HepG2 (cell line): ENCODE data around the gene WIPF3. TPM values are rescaled to one million over a fixed set of nuclear protein-coding genes. Genes with fewer than 3 reads are reported as not detected.
A peak's percentile ranks its signal among the peaks of the same experiment; 100 is the strongest.

Source experiments
- ATAC-seq: fragments of 200-7000 bp; cut with Tn5 transposase; 3 replicates; pipeline ENCODE4 v1.9.1; 2020; ENCODE audit warnings: mild to moderate bottlenecking, moderate library complexity
- Bru-seq: library from RNA; stranded (reverse); fragments of 400-500 nt; gene quantifications from one replicate; lab custom pipeline; 2021; lab: Mats Ljungman, UMichigan
- BruChase-seq, 2 experiments: library from RNA; stranded (reverse); fragments of 400-500 nt; gene quantifications; one replicate each; lab custom pipeline; 2021; lab: Mats Ljungman, UMichigan
- BruUV-seq: library from RNA; stranded (reverse); fragments of 400-500 nt; replicated peaks from 2 replicates; lab custom pipeline; 2021; lab: Mats Ljungman, UMichigan
- CTCF ChIA-PET: fragments of 300-600 bp; formaldehyde crosslinking; extraction: SDS; loops from one replicate; lab custom pipeline; 2021; ENCODE audit warnings: low total read pairs, inconsistent platforms, low intra/inter-chr PET ratio; lab: Yijun Ruan, JAX
- POLR2A ChIA-PET: fragments of 350-600 bp; sonication (Branson Sonifier 250); formaldehyde crosslinking; loops from one replicate; lab custom pipeline; 2020; ENCODE audit warnings: antibody characterized with exemption, inconsistent platforms; lab: Yijun Ruan, JAX
- DNase-seq: peaks from one replicate; pipeline ENCODE4 v3.0.0-alpha.2; 2015; ENCODE audit warnings: low spot score
- FAIRE-seq: peaks from 3 replicates; lab custom pipeline; 2011; peaks lifted over from hg19 to GRCh38; lab: Jason Lieb, UNC
- H2AFZ ChIP-seq: one replicate; pipeline ENCODE4 v1.6.1; 2011; ENCODE audit warnings: low read length, inconsistent platforms
- H3K27ac ChIP-seq: fragments of 300-600 bp; 3 replicates; pipeline ENCODE4 v1.8.0; 2011; ENCODE audit warnings: mixed run types, mild to moderate bottlenecking, mixed read lengths, low read length, inconsistent platforms; ENCODE audit not compliant: insufficient read depth; ENCODE audit errors: extremely low read length
- H3K27me3 ChIP-seq, 2 experiments: fragments of 200-600 bp in 1 of 2; 2 replicates in 1 of 2; 3 replicates in 1 of 2; pipeline versions ENCODE4 v1.6.0 to v1.8.0; 2011; ENCODE audit warnings: low read length in 2 of 2, mild to moderate bottlenecking in 2 of 2, moderate library complexity in 2 of 2, inconsistent platforms in 1 of 2; ENCODE audit not compliant: insufficient read depth in 2 of 2, control insufficient read depth in 1 of 2
- H3K36me3 ChIP-seq, 2 experiments: fragments of 200-600 bp in 1 of 2; replicated peaks in 1 of 2; 2 replicates in 1 of 2; 3 replicates in 1 of 2; pipeline versions ENCODE4 v1.5.1 to v1.8.0; 2011; ENCODE audit warnings: low read length in 2 of 2, inconsistent platforms in 1 of 2; ENCODE audit not compliant: insufficient read depth in 2 of 2, control insufficient read depth in 1 of 2
- H3K4me1 ChIP-seq: 2 replicates; pipeline ENCODE4 v1.5.1; 2012; ENCODE audit warnings: low read length, inconsistent platforms; ENCODE audit not compliant: insufficient read depth
- H3K4me2 ChIP-seq: 2 replicates; pipeline ENCODE4 v1.6.0; 2011; ENCODE audit warnings: low read depth, low read length, inconsistent platforms
- H3K4me3 ChIP-seq, 3 experiments: fragments of 200-600 bp in 1 of 3; sonication (generic), shearing (Covaris generic) in 1 of 3; replicated peaks in 1 of 3; 2 replicates each; pipeline ENCODE4 v1.5.1; 2011 to 2016; ENCODE audit warnings: low read length in 3 of 3, inconsistent platforms in 2 of 3, low read depth in 2 of 3, mild to moderate bottlenecking in 2 of 3, control low read depth in 1 of 3, mixed read lengths in 1 of 3; ENCODE audit not compliant: insufficient read depth in 1 of 3
- H3K79me2 ChIP-seq: one replicate; pipeline ENCODE4 v1.6.1; 2011; ENCODE audit warnings: low read length, inconsistent platforms; ENCODE audit not compliant: insufficient read depth
- H3K9ac ChIP-seq: 2 replicates; pipeline ENCODE4 v1.6.0; 2011; ENCODE audit warnings: mild to moderate bottlenecking, low read depth, low read length, inconsistent platforms; ENCODE audit not compliant: insufficient read depth
- H3K9me3 ChIP-seq: 2 replicates; pipeline ENCODE4 v1.5.1; 2012; ENCODE audit warnings: mild to moderate bottlenecking, low read length
- H4K20me1 ChIP-seq: 2 replicates; pipeline ENCODE4 v1.6.0; 2011; ENCODE audit warnings: inconsistent platforms, mild to moderate bottlenecking, low read length, moderate library complexity; ENCODE audit not compliant: insufficient read depth
- HNF4A ChIP-seq: sonication (generic); formaldehyde crosslinking; IDR thresholded peaks from 2 replicates; pipeline ENCODE4 v1.4.0; 2020; ENCODE audit warnings: missing genetic modification reagents
- HNRNPLL ChIP-seq: fragments of 200-400 bp; formaldehyde crosslinking; IDR thresholded peaks from 2 replicates; pipeline ENCODE4 v1.6.1; 2017; ENCODE audit warnings: mild to moderate bottlenecking, low read depth, low read length; ENCODE audit not compliant: poor library complexity, severe bottlenecking
- PAX8 ChIP-seq: sonication (generic); formaldehyde crosslinking; IDR thresholded peaks from 2 replicates; pipeline ENCODE4 v1.8.0; 2022; ENCODE audit warnings: mild to moderate bottlenecking, missing genetic modification reagents, borderline replicate concordance
- XRCC5 ChIP-seq: fragments of 200-400 bp; formaldehyde crosslinking; optimal IDR thresholded peaks from 2 replicates; pipeline ENCODE3; 2017; ENCODE audit warnings: mild to moderate bottlenecking, low read length
- ZFY ChIP-seq: sonication (generic); formaldehyde crosslinking; IDR thresholded peaks from 2 replicates; pipeline ENCODE4 v1.4.0; 2020; ENCODE audit warnings: missing genetic modification reagents
- ZNF766 ChIP-seq: sonication (generic); formaldehyde crosslinking; IDR thresholded peaks from 2 replicates; pipeline ENCODE4 v1.5.0; 2020; ENCODE audit warnings: missing genetic modification reagents, borderline replicate concordance
- WGBS: methylation state at CpG from one replicate; pipeline ENCODE4 v1.1.6; 2017; ENCODE audit warnings: low lambda C conversion rate; 5-methylcytosine and 5-hydroxymethylcytosine counted together
- in situ Hi-C: cut with HindIII; loops from 2 replicates; pipeline ENCODE4 v1.10.0; 2017; ENCODE audit warnings: low pct_unique_long_range_greater_than_20kb; ENCODE audit not compliant: extremely low pct_ligation_motif_present
- intact Hi-C: fragments of 100-400 bp; cut with micrococcal nuclease; formaldehyde crosslinking; loops from one replicate; pipeline ENCODE4 v1.10.0; 2022; ENCODE audit not compliant: unreplicated experiment
- long read RNA-seq, 2 experiments: library from RNA in 1 of 2; library from polyadenylated mRNA in 1 of 2; stranded (forward) in 1 of 2; unstranded in 1 of 2; transcript quantifications; one replicate each; pipeline ENCODE4 v2.0.0, GENCODE V29; 2019 to 2022
- polyA minus RNA-seq, 3 experiments: library from RNA; depleted of rRNA, polyadenylated mRNA; stranded (reverse); fragments of >200 nt; gene quantifications; 2 replicates each; pipeline ENCODE4 v1.2.3, GENCODE V29; 2011; ENCODE audit warnings: low replicate concordance in 1 of 3
- polyA plus RNA-seq, 8 experiments: library from polyadenylated mRNA; depleted of rRNA in 3 of 8; stranded (reverse) in 7 of 8; unstranded in 1 of 8; fragments of >200 nt; fragmentation: Illumina TruSeq in 4 of 8; extraction: Trizol in 4 of 8; gene quantifications; 2 replicates each; pipeline versions ENCODE4 v1.2.1 to v1.2.3, GENCODE V29; 2011 to 2016; ENCODE audit warnings: low read depth in 4 of 8, missing spikeins in 1 of 8, mixed read lengths in 1 of 8; ENCODE audit not compliant: insufficient read depth in 1 of 8
- total RNA-seq, 5 experiments: library from RNA; depleted of rRNA; stranded (reverse); fragments of >200 nt; fragmentation: Illumina TruSeq; extraction: Trizol; gene quantifications; 2 replicates each; pipeline ENCODE4 v1.2.3, GENCODE V29; 2016; ENCODE audit warnings: low read depth in 1 of 5
- TF ChIP-seq, protein P1 (sequence below), 2 experiments: sonication (generic) in 1 of 2; formaldehyde crosslinking in 1 of 2; IDR thresholded peaks; 2 replicates each; pipeline versions ENCODE4 v1.5.1 to v1.6.1; 2011 to 2020; ENCODE audit warnings: borderline replicate concordance in 1 of 2, low read depth in 1 of 2, low read length in 1 of 2, mild to moderate bottlenecking in 1 of 2, missing genetic modification reagents in 1 of 2, moderate library complexity in 1 of 2
- TF ChIP-seq, protein P2 (sequence below): sonication (generic); formaldehyde crosslinking; IDR thresholded peaks from 2 replicates; pipeline ENCODE4 v1.4.0; 2020; ENCODE audit warnings: mild to moderate bottlenecking, missing genetic modification reagents
- TF ChIP-seq, protein P3 (sequence below): IDR thresholded peaks from 2 replicates; pipeline ENCODE4 v1.6.1; 2012; ENCODE audit warnings: inconsistent platforms
- TF ChIP-seq, protein P4 (sequence below): sonication (generic); formaldehyde crosslinking; IDR thresholded peaks from 2 replicates; pipeline ENCODE4 v1.8.0; 2022; ENCODE audit warnings: low read depth, missing genetic modification reagents

WIPF3 gene, protein sequence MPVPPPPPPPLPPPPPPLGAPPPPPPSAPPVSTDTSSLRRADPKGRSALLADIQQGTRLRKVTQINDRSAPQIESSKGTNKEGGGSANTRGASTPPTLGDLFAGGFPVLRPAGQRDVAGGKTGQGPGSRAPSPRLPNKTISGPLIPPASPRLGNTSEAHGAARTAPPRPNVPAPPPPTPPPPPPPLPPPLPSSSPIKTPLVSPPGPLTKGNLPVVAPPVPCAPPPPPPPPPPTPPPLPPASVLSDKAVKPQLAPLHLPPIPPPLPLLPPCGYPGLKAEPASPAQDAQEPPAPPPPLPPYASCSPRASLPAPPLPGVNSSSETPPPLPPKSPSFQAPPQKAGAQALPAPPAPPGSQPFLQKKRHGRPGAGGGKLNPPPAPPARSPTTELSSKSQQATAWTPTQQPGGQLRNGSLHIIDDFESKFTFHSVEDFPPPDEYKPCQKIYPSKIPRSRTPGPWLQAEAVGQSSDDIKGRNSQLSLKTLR
- total RNA-seq (2016; rRNA removed; fragmentation: Illumina TruSeq; extraction: Trizol) (0.06 TPM in 1 of 2 replicates, not detected in the other), polyA plus RNA-seq (2011; rRNA removed) (0.01 and 0.03 TPM in 2 replicates), polyA minus RNA-seq (2011; rRNA and poly(A)+ RNA removed; ENCODE audit: low replicate concordance) (0.04 TPM in 1 of 2 replicates, not detected in the other), Bru-seq, nascent RNA (percentile 15 among the genes with signal in this experiment), BruChase-seq, experiment 1, labeled RNA remaining after a 6-hour chase (percentile 12 among the genes with signal in this experiment), BruChase-seq, experiment 2, labeled RNA remaining after a 2-hour chase (percentile 8 among the genes with signal in this experiment)
- 0.09 TPM in 1 of 2 replicates, not detected in the other for total RNA-seq (2016; cell fraction: cytosol; rRNA removed; fragmentation: Illumina TruSeq; extraction: Trizol; ENCODE audit: low read depth)
- 0.04 TPM in 2 replicates for total RNA-seq (2016; cell fraction: insoluble cytoplasmic fraction; rRNA removed; fragmentation: Illumina TruSeq; extraction: Trizol)
- 0.07 and 0.09 TPM in 2 replicates for total RNA-seq (2016; cell fraction: membrane; rRNA removed; fragmentation: Illumina TruSeq; extraction: Trizol)
- total RNA-seq (2016; cell fraction: nucleus; rRNA removed; fragmentation: Illumina TruSeq; extraction: Trizol): not detected in 2 replicates
- 0.01 and 0.03 TPM in 2 replicates for polyA plus RNA-seq (2011; cell fraction: cytosol; rRNA removed)
- 0.03 TPM in 1 of 2 replicates, not detected in the other for polyA plus RNA-seq (2011; cell fraction: nucleus; rRNA removed)
- polyA plus RNA-seq (2012): not detected in 2 replicates
- 0.16 TPM in 2 replicates for polyA plus RNA-seq (2016; cell fraction: cytosol; fragmentation: Illumina TruSeq; extraction: Trizol; ENCODE audit: low read depth)
- 0.11 and 0.13 TPM in 2 replicates for polyA plus RNA-seq (2016; cell fraction: insoluble cytoplasmic fraction; fragmentation: Illumina TruSeq; extraction: Trizol; ENCODE audit: low read depth)
- polyA plus RNA-seq (2016; cell fraction: membrane; fragmentation: Illumina TruSeq; extraction: Trizol; ENCODE audit: low read depth): 0.29 and 0.41 TPM in 2 replicates
- 0.19 and 0.22 TPM in 2 replicates for polyA plus RNA-seq (2016; cell fraction: nucleus; fragmentation: Illumina TruSeq; extraction: Trizol; ENCODE audit: insufficient read depth, low read depth)
- not detected in 2 replicates for polyA minus RNA-seq (2011; cell fraction: cytosol; rRNA and poly(A)+ RNA removed)
- 0.13 TPM in 1 of 2 replicates, not detected in the other for polyA minus RNA-seq (2011; cell fraction: nucleus; rRNA and poly(A)+ RNA removed)
- long read RNA-seq, experiment 1, partial matches to known transcripts: 0 of 1 reads
- long read RNA-seq, experiment 1, other reads (novel, unspliced or antisense): 1 of 1 reads
- long read RNA-seq, experiment 2: 0 reads

DNA sequence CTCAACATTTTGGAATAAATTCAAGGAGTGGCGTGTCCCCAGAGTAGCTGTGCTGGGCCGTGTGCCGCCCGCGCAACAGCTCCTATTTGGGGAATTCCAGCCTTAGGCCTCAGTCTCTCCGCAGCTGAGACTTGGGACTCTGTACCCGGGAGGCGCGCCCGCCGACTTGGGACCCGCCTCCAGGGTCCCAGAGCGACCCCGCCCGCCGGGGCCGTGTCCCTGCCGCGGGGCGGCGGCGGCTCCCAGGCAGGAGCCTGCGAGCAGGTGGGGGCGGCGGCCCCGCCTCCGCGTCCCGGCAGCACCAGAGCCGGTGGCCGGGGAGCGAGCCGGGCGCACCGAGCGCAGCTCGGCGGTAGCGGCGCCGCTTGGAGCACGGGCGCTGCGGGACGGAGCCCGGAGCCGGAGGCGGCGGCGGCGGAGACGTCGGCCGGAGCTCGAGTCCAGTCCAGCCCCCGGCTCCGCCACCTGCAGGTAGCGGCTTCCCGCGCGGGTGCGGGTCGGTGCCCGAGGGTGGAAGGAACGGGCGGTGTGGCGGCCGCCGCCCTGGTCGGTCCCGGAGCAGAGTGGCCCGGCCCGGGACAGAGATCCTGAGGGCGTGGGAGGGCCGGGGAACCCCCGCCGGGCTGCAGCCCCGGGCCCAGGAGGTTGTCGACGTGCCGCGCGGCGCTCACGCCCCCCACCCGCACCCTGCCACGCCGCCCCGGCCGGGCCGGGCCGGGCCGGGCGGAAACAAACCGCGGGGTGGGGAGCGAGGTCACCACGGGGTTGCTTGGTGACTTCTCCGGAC lies at the start of gene WIPF3:
Gene WIPF3, plus strand, starts transcription at position 301 of the 787 bp plus-strand sequence. CDS start 28,217 bp downstream, outside the sequence.
- no TSS peak for BruUV-seq
- H3K27me3 ChIP-seq: peaks cover 3 to 59% of the 10 kb centered on the region in 2 experiments
- no peak for DNase-seq
- WGBS: 7% methylated on average over 7 of the region's 99 CpGs
- peak; percentile 71 for ATAC-seq
- H3K9me3 ChIP-seq: no peaks in the 10 kb centered on the region
- ChIA-PET CTCF (no interaction called here), POLR2A (no interaction called here)
- H2AFZ ChIP-seq: no peak within 1 kb of the TSS
- H3K9ac ChIP-seq: no peak within 1 kb of the TSS
- no peaks in the 10 kb centered on the region for H4K20me1 ChIP-seq
- peak within 1 kb of the TSS; percentile 83 for H3K4me2 ChIP-seq
- no peak for FAIRE-seq
- no peak within 1 kb of the TSS for H3K27ac ChIP-seq
- in situ Hi-C loops: no loop called here
- H3K79me2 ChIP-seq: no peaks in the 10 kb centered on the region
- peaks cover 19% of the 10 kb centered on the region for H3K4me1 ChIP-seq
- intact Hi-C loops: no loop called here
- H3K36me3 ChIP-seq: no peaks in the 10 kb centered on the region
- H3K4me3 ChIP-seq: peak within 1 kb of the TSS; percentile 47 to 69 (median 52)
- TF ChIP-seq, protein P1, sequence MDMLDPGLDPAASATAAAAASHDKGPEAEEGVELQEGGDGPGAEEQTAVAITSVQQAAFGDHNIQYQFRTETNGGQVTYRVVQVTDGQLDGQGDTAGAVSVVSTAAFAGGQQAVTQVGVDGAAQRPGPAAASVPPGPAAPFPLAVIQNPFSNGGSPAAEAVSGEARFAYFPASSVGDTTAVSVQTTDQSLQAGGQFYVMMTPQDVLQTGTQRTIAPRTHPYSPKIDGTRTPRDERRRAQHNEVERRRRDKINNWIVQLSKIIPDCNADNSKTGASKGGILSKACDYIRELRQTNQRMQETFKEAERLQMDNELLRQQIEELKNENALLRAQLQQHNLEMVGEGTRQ (IDR thresholded peaks at IDR 0.05; ENCODE audit: low read depth, low read length): no peak
- TF ChIP-seq, protein P1 (CRISPR knock-in tag; IDR thresholded peaks at IDR 0.05; ENCODE audit: borderline replicate concordance): no peak
- 0 out of 2 replicates have a peak, but pooled peaks have one; percentile 7 for TF ChIP-seq HNF4A (CRISPR knock-in tag)
- TF ChIP-seq XRCC5: peak; percentile 18
- TF ChIP-seq ZNF766 (CRISPR knock-in tag): no peak
- TF ChIP-seq HNRNPLL: peak; percentile 90
- no peak for TF ChIP-seq PAX8 (CRISPR knock-in tag)
- TF ChIP-seq, protein P2, sequence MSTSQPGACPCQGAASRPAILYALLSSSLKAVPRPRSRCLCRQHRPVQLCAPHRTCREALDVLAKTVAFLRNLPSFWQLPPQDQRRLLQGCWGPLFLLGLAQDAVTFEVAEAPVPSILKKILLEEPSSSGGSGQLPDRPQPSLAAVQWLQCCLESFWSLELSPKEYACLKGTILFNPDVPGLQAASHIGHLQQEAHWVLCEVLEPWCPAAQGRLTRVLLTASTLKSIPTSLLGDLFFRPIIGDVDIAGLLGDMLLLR: no peak
- peak; percentile 17; the same call in 1 of the 2 replicates for TF ChIP-seq ZFY (CRISPR knock-in tag)
- TF ChIP-seq, protein P3, sequence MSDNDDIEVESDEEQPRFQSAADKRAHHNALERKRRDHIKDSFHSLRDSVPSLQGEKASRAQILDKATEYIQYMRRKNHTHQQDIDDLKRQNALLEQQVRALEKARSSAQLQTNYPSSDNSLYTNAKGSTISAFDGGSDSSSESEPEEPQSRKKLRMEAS: 0 out of 2 replicates have a peak, but pooled peaks have one; percentile 8
- TF ChIP-seq, protein P4, sequence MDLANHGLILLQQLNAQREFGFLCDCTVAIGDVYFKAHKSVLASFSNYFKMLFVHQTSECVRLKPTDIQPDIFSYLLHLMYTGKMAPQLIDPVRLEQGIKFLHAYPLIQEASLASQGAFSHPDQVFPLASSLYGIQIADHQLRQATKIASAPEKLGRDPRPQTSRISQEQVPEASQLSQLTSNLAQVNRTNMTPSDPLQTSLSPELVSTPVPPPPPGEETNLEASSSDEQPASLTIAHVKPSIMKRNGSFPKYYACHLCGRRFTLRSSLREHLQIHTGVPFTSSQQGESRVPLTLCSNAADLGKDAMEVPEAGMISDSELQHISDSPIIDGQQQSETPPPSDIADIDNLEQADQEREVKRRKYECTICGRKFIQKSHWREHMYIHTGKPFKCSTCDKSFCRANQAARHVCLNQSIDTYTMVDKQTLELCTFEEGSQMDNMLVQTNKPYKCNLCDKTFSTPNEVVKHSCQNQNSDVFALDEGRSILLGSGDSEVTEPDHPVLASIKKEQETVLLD (CRISPR knock-in tag): 0 out of 2 replicates have a peak, but pooled peaks have one; percentile 24
